GM23338 (cell line): Measurements from ENCODE around the gene RAI14. TPM values are rescaled to one million over a fixed set of nuclear protein-coding genes. Genes with fewer than 3 reads are reported as not detected.

Experiments used
- ATAC-seq: fragments of 200-7000 bp; cut with Tn5 transposase; 3 replicates; pipeline ENCODE4 v1.9.1; 2020
- DNase-seq: peaks from one replicate; pipeline ENCODE4 v3.0.0-alpha.2; 2015; ENCODE audit warnings: low spot score
- H2AFZ ChIP-seq: fragments of 200-600 bp; sonication (generic); 2 replicates; pipeline ENCODE4 v1.8.0; 2016; ENCODE audit warnings: antibody characterized with exemption, mild to moderate bottlenecking, moderate library complexity
- H3F3A ChIP-seq: fragments of 200-600 bp; sonication (generic); replicated peaks from 2 replicates; pipeline ENCODE4 v1.8.0; 2017; ENCODE audit warnings: antibody characterized with exemption, mixed run types, low read depth
- H3K27ac ChIP-seq: fragments of 200-600 bp; sonication (generic); 2 replicates; pipeline ENCODE4 v1.6.1; 2016; ENCODE audit warnings: low read depth
- H3K27me3 ChIP-seq: fragments of 200-600 bp; sonication (generic); 2 replicates; pipeline ENCODE4 v1.8.0; 2016; ENCODE audit warnings: mild to moderate bottlenecking, mixed run types, moderate library complexity; ENCODE audit not compliant: insufficient read depth
- H3K36me3 ChIP-seq: fragments of 200-600 bp; sonication (generic); 2 replicates; pipeline ENCODE4 v1.8.0; 2016; ENCODE audit warnings: mild to moderate bottlenecking; ENCODE audit not compliant: insufficient read depth
- H3K4me1 ChIP-seq: fragments of 200-600 bp; sonication (generic); 2 replicates; pipeline ENCODE4 v1.8.0; 2016; ENCODE audit warnings: mild to moderate bottlenecking, moderate library complexity; ENCODE audit not compliant: insufficient read depth
- H3K4me2 ChIP-seq: fragments of 200-600 bp; sonication (generic); 2 replicates; pipeline ENCODE4 v1.7.1; 2017; ENCODE audit warnings: mixed run types
- H3K4me3 ChIP-seq: fragments of 200-600 bp; sonication (generic); 2 replicates; pipeline ENCODE4 v1.6.1; 2016; ENCODE audit warnings: mixed run types
- H3K79me2 ChIP-seq: fragments of 200-600 bp; sonication (generic); replicated peaks from 2 replicates; pipeline ENCODE4 v1.8.0; 2017; ENCODE audit warnings: mild to moderate bottlenecking; ENCODE audit not compliant: insufficient read depth
- H3K9me2 ChIP-seq: fragments of 200-600 bp; sonication (generic); 2 replicates; pipeline ENCODE4 v1.8.0; 2017; ENCODE audit not compliant: insufficient read depth
- H4K20me1 ChIP-seq: fragments of 200-600 bp; sonication (generic); replicated peaks from 2 replicates; pipeline ENCODE4 v1.8.0; 2017; ENCODE audit warnings: mild to moderate bottlenecking; ENCODE audit not compliant: insufficient read depth
- H3K27ac Mint-ChIP-seq: 2 replicates; pipeline ENCODE4 v1.8.0; 2020; ENCODE audit warnings: inconsistent platforms, mild to moderate bottlenecking, moderate library complexity, mixed read lengths
- H3K27me3 Mint-ChIP-seq: 3 replicates; pipeline ENCODE4 v1.8.0; 2022; ENCODE audit warnings: low read depth, mild to moderate bottlenecking, moderate library complexity, mixed read lengths, inconsistent platforms; ENCODE audit not compliant: insufficient read depth, poor library complexity
- H3K36me3 Mint-ChIP-seq: 3 replicates; pipeline ENCODE4 v1.8.0; 2021; ENCODE audit warnings: low read depth, mild to moderate bottlenecking, inconsistent platforms, moderate library complexity, mixed read lengths
- H3K4me1 Mint-ChIP-seq: 3 replicates; pipeline ENCODE4 v1.8.0; 2020; ENCODE audit warnings: mild to moderate bottlenecking, inconsistent platforms, mixed read lengths
- H3K4me3 Mint-ChIP-seq: 3 replicates; pipeline ENCODE4 v1.8.0; 2021; ENCODE audit warnings: moderate library complexity, mild to moderate bottlenecking, inconsistent platforms, mixed read lengths
- H3K9me3 Mint-ChIP-seq: 3 replicates; pipeline ENCODE4 v1.8.0; 2020; ENCODE audit warnings: moderate library complexity, mild to moderate bottlenecking, inconsistent platforms, mixed read lengths
- CREB1 ChIP-seq: fragments of 250-450 bp; sonication (Bioruptor Pico); IDR thresholded peaks from 2 replicates; pipeline ENCODE4 v1.5.0; 2020; ENCODE audit warnings: low read depth, mild to moderate bottlenecking, moderate library complexity
- CTCF ChIP-seq, 2 experiments: fragments of 200-600 bp in 1 of 2; sonication (generic) in 1 of 2; conservative IDR thresholded peaks; 2 replicates each; pipeline versions ENCODE4 v1.5.1 to v1.6.1; 2016 to 2017; ENCODE audit warnings: antibody characterized with exemption in 2 of 2, low read depth in 2 of 2, mild to moderate bottlenecking in 2 of 2, moderate library complexity in 1 of 2
- EZH2 ChIP-seq: fragments of 200-600 bp; sonication (generic); IDR thresholded peaks from one replicate; pipeline ENCODE4 v1.8.0; 2017; ENCODE audit warnings: antibody characterized with exemption, mild to moderate bottlenecking, low read depth; ENCODE audit not compliant: unreplicated experiment
- EZH2phosphoT487 ChIP-seq: fragments of 200-600 bp; sonication (generic); IDR thresholded peaks from one replicate; pipeline ENCODE4 v1.8.1; 2018; ENCODE audit warnings: antibody characterized with exemption; ENCODE audit not compliant: unreplicated experiment
- JUNB ChIP-seq: IDR thresholded peaks from one replicate; pipeline ENCODE4 v1.6.1; 2016; ENCODE audit warnings: antibody characterized with exemption; ENCODE audit not compliant: unreplicated experiment
- NANOG ChIP-seq: IDR thresholded peaks from 2 replicates; pipeline ENCODE4 v1.6.1; 2016; ENCODE audit warnings: antibody characterized with exemption, borderline replicate concordance
- POLR2AphosphoS5 ChIP-seq: IDR thresholded peaks from 2 replicates; pipeline ENCODE4 v1.6.1; 2016; ENCODE audit warnings: antibody characterized with exemption, low read depth
- REST ChIP-seq: IDR thresholded peaks from one replicate; pipeline ENCODE4 v1.6.1; 2018; ENCODE audit warnings: antibody characterized with exemption; ENCODE audit not compliant: unreplicated experiment
- STAT1 ChIP-seq: IDR thresholded peaks from one replicate; pipeline ENCODE4 v1.6.1; 2016; ENCODE audit warnings: antibody characterized with exemption; ENCODE audit not compliant: unreplicated experiment
- ZNF114 ChIP-seq: fragments of 250-450 bp; sonication (Bioruptor Pico); IDR thresholded peaks from 2 replicates; pipeline ENCODE4 v1.5.0; 2020; ENCODE audit warnings: mild to moderate bottlenecking, moderate library complexity
- ZNF331 ChIP-seq: fragments of 250-450 bp; sonication (Bioruptor Pico); IDR thresholded peaks from 2 replicates; pipeline ENCODE4 v1.5.0; 2020; ENCODE audit warnings: low read depth, mild to moderate bottlenecking, moderate library complexity
- ZNF462 ChIP-seq: fragments of 250-450 bp; sonication (Bioruptor Pico); IDR thresholded peaks from 2 replicates; pipeline ENCODE4 v1.5.0; 2020; ENCODE audit warnings: mild to moderate bottlenecking, moderate library complexity
- polyA plus RNA-seq: library from polyadenylated mRNA; unstranded; fragments of >200 nt; fragmentation: Nextera tagmentation; extraction: Ambion mirVana; gene quantifications from 2 replicates; pipeline ENCODE4 v1.2.1, GENCODE V29; 2016
- total RNA-seq: library from RNA; depleted of rRNA; stranded (reverse); fragments of >200 nt; shearing (Covaris generic); gene quantifications from 2 replicates; pipeline ENCODE4 v1.2.3, GENCODE V29; 2014

The RAI14 gene
- total and polyA plus RNA-seq, 2 experiments from 2014 or later = 58.8 to 95.8 TPM

GRCh38 chr5:34673463-34674125 lies 17.5 kb downstream of the RAI14 start (continued):
- TF ChIP-seq ZNF114 = no peak
- TF ChIP-seq ZNF462 = no peak
- TF ChIP-seq EZH2phosphoT487 = no peak
- no peak for TF ChIP-seq CREB1 (CRISPR knock-in tag)
- TF ChIP-seq NANOG = no peak
- TF ChIP-seq CTCF (conservative IDR thresholded peaks at IDR 0.05; ENCODE audit: low read depth in 2 of 2) = no peak

GRCh38 chr5:34674187-34674586 lies 18.1 kb downstream of the RAI14 start:
- H3K4me2 ChIP-seq = no peak overlapping the region
- H2AFZ ChIP-seq = no peak overlapping the region
- Mint-ChIP-seq H3K4me3 (no peak overlapping the region), H3K27me3 (peaks cover 3% of the 10 kb centered on the region), H3K27ac (no peak overlapping the region), H3K36me3 (peaks cover 20% of the 10 kb centered on the region; the same call in 2 of the 3 replicates), H3K4me1 (peaks cover 53% of the 10 kb centered on the region), H3K9me3 (no peaks in the 10 kb centered on the region)
- peaks cover 54% of the 10 kb centered on the region for H3K4me1 ChIP-seq
- no peaks in the 10 kb centered on the region; the same call in 1 of the 2 replicates for H3K36me3 ChIP-seq
- no peaks in the 10 kb centered on the region for H3F3A ChIP-seq
- H4K20me1 ChIP-seq = peaks cover 69% of the 10 kb centered on the region
- H3K27me3 ChIP-seq = no peaks in the 10 kb centered on the region
- no peak overlapping the region for H3K27ac ChIP-seq
- no peaks in the 10 kb centered on the region for H3K9me2 ChIP-seq
- ATAC-seq (no peak), DNase-seq (no peak)
- peaks cover 100% of the 10 kb centered on the region for H3K79me2 ChIP-seq
- H3K4me3 ChIP-seq = no peak overlapping the region
- no peak for TF ChIP-seq STAT1
- no peak for TF ChIP-seq EZH2phosphoT487
- TF ChIP-seq JUNB = no peak
- TF ChIP-seq CREB1 (CRISPR knock-in tag) = no peak
- no peak for TF ChIP-seq NANOG
- no peak for TF ChIP-seq REST
- no peak for TF ChIP-seq ZNF114
- TF ChIP-seq ZNF331 = no peak
- no peak for TF ChIP-seq POLR2AphosphoS5
- TF ChIP-seq EZH2 = no peak
